SK-N-SH treated with all-trans-retinoic acid at 6 μM for 48 hours (cell line): Measurements from ENCODE around the gene IKZF2.

Source experiments
- ATAC-seq: fragments of 200-7000 bp; cut with Tn5 transposase; 3 replicates; pipeline ENCODE4 v1.9.1; 2020; ENCODE audit warnings: mild to moderate bottlenecking, moderate library complexity
- ARNTL ChIP-seq: fragments of 450-650 bp; formaldehyde crosslinking; IDR thresholded peaks from 2 replicates; pipeline ENCODE4 v1.5.0; 2020; ENCODE audit warnings: low read depth, mild to moderate bottlenecking, moderate library complexity, borderline replicate concordance
- CSDC2 ChIP-seq: fragments of 250-450 bp; sonication (Bioruptor Pico); IDR thresholded peaks from 2 replicates; pipeline ENCODE4 v1.5.0; 2020; ENCODE audit warnings: mild to moderate bottlenecking, moderate library complexity
- CSRNP3 ChIP-seq: fragments of 250-450 bp; sonication (Bioruptor Pico); IDR thresholded peaks from 2 replicates; pipeline ENCODE4 v1.5.1; 2021; ENCODE audit warnings: mild to moderate bottlenecking, moderate library complexity
- ESRRG ChIP-seq: fragments of 250-450 bp; sonication (Bioruptor Pico); IDR thresholded peaks from 2 replicates; pipeline ENCODE4 v1.6.1; 2021; ENCODE audit warnings: mild to moderate bottlenecking
- GLIS3 ChIP-seq: fragments of 250-450 bp; sonication (Bioruptor Pico); IDR thresholded peaks from 2 replicates; pipeline ENCODE4 v1.5.0; 2020; ENCODE audit warnings: mild to moderate bottlenecking, moderate library complexity
- ISL1 ChIP-seq: fragments of 250-450 bp; sonication (Bioruptor Pico); IDR thresholded peaks from 2 replicates; pipeline ENCODE4 v2.1.2; 2022; ENCODE audit warnings: mild to moderate bottlenecking, moderate library complexity
- OSR1 ChIP-seq: fragments of 250-450 bp; sonication (Bioruptor Pico); IDR thresholded peaks from 2 replicates; pipeline ENCODE4 v1.8.0; 2022; ENCODE audit warnings: moderate library complexity, mild to moderate bottlenecking, inconsistent platforms
- PPARA ChIP-seq: fragments of 250-450 bp; sonication (Bioruptor Pico); IDR thresholded peaks from 2 replicates; pipeline ENCODE4 v1.5.0; 2020; ENCODE audit warnings: mild to moderate bottlenecking, borderline replicate concordance
- RARB ChIP-seq: fragments of 250-450 bp; sonication (Bioruptor Pico); IDR thresholded peaks from 2 replicates; pipeline ENCODE4 v1.8.0; 2021; ENCODE audit warnings: mild to moderate bottlenecking, moderate library complexity
- SNAI2 ChIP-seq: fragments of 250-450 bp; sonication (Bioruptor Pico); IDR thresholded peaks from 2 replicates; pipeline ENCODE4 v1.5.0; 2020; ENCODE audit warnings: mild to moderate bottlenecking, moderate library complexity
- TCF4 ChIP-seq: fragments of 250-450 bp; sonication (Bioruptor Pico); IDR thresholded peaks from 2 replicates; pipeline ENCODE4 v1.8.0; 2021; ENCODE audit warnings: mild to moderate bottlenecking, moderate library complexity, borderline replicate concordance
- TOX ChIP-seq: fragments of 250-450 bp; sonication (Bioruptor Pico); IDR thresholded peaks from 2 replicates; pipeline ENCODE4 v1.8.0; 2021; ENCODE audit warnings: mild to moderate bottlenecking, moderate library complexity, borderline replicate concordance
- ZC3H10 ChIP-seq: fragments of 250-450 bp; sonication (Bioruptor Pico); IDR thresholded peaks from 2 replicates; pipeline ENCODE4 v1.5.1; 2021; ENCODE audit warnings: mild to moderate bottlenecking, moderate library complexity
- ZFP3 ChIP-seq: fragments of 250-450 bp; sonication (Bioruptor Pico); IDR thresholded peaks from 2 replicates; pipeline ENCODE4 v1.5.0; 2020; ENCODE audit warnings: mild to moderate bottlenecking, moderate library complexity
- ZFP30 ChIP-seq: fragments of 450-650 bp; formaldehyde crosslinking; IDR thresholded peaks from 2 replicates; pipeline ENCODE4 v1.5.0; 2022; ENCODE audit warnings: mild to moderate bottlenecking, moderate library complexity
- ZNF565 ChIP-seq: fragments of 450-650 bp; formaldehyde crosslinking; conservative IDR thresholded peaks from 2 replicates; pipeline ENCODE4 v1.5.0; 2020; ENCODE audit warnings: low read depth, mild to moderate bottlenecking, moderate library complexity
- ZNF70 ChIP-seq: fragments of 450-650 bp; formaldehyde crosslinking; IDR thresholded peaks from 2 replicates; pipeline ENCODE4 v1.5.0; 2020; ENCODE audit warnings: mild to moderate bottlenecking, moderate library complexity
- ZNF8 ChIP-seq: fragments of 450-650 bp; formaldehyde crosslinking; IDR thresholded peaks from 2 replicates; pipeline ENCODE4 v1.5.0; 2020; ENCODE audit warnings: mild to moderate bottlenecking, moderate library complexity
- TF ChIP-seq, protein P1 (sequence below): fragments of 250-450 bp; sonication (Bioruptor Pico); IDR thresholded peaks from 2 replicates; pipeline ENCODE4 v1.8.0; 2021; ENCODE audit warnings: low read depth, mild to moderate bottlenecking, moderate library complexity, borderline replicate concordance
- TF ChIP-seq, protein P2 (sequence below): fragments of 250-450 bp; sonication (Bioruptor Pico); IDR thresholded peaks from 2 replicates; pipeline ENCODE4 v1.5.1; 2020; ENCODE audit warnings: low read depth, mild to moderate bottlenecking, moderate library complexity
- TF ChIP-seq, protein P3 (sequence below): fragments of 250-450 bp; sonication (Bioruptor Pico); IDR thresholded peaks from 2 replicates; pipeline ENCODE4 v1.8.0; 2020; ENCODE audit warnings: mild to moderate bottlenecking, moderate library complexity, borderline replicate concordance

IKZF2 gene

DNA sequence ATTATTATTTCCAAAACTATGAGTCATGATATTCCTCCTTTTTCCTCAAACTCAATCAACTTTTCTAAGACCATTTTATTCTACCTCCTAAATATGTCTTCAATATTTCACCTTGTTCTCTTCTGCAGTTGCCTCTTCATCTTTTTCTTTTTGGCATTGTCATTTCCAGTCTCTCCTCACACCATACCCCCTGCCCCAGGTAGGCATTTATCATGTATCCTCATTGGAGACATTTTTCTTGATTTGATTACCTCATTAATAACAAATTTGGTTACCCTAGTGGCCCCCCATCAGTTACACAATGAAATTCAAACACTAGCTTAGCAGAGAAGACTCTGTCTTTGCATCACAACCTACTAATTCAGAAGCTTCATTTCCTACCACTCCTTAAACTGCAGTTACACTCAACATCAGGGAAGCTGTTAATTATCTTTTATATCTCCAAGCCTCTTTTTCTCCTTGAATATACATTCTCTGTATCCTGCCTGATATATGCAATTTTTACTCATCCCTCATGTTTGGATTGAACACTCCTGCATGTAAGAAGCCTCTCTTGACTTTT lies 133.0 kb downstream of the IKZF2 start:
- TF ChIP-seq ZC3H10 (CRISPR knock-in tag) (no peak), ISL1 (no peak), ZNF70 (CRISPR knock-in tag) (no peak), ZNF8 (CRISPR knock-in tag) (no peak)
- TF ChIP-seq, protein P1, sequence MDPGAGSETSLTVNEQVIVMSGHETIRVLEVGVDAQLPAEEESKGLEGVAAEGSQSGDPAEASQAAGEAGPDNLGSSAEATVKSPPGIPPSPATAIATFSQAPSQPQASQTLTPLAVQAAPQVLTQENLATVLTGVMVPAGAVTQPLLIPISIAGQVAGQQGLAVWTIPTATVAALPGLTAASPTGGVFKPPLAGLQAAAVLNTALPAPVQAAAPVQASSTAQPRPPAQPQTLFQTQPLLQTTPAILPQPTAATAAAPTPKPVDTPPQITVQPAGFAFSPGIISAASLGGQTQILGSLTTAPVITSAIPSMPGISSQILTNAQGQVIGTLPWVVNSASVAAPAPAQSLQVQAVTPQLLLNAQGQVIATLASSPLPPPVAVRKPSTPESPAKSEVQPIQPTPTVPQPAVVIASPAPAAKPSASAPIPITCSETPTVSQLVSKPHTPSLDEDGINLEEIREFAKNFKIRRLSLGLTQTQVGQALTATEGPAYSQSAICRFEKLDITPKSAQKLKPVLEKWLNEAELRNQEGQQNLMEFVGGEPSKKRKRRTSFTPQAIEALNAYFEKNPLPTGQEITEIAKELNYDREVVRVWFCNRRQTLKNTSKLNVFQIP = no peak
- ATAC-seq = no peak

- ATAC-seq = no peak
Observed at GRCh38 chr2:213017404-213017803, 134.0 kb downstream of the IKZF2 start.

DNA sequence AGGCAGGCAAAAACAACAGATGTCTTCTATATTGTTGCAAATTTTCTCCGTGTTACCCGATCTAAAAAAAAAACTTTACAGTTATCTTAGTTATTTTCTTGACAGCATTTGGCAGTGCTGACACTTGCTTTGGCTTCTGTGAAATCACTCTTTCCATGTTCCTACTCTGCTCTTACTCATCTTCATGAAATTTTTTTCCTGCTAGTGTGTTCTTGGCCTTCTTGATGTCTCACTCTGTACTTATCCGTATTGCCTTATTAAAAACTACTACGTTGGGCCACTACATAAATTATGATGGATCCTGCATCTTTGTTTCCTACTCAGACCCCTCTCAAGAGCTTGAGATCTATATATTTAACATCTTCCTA lies 134.4 kb downstream of the IKZF2 start:
- ATAC-seq = no peak
- TF ChIP-seq RARB (CRISPR knock-in tag) = no peak
- no peak for TF ChIP-seq TCF4 (CRISPR knock-in tag)
- TF ChIP-seq PPARA (CRISPR knock-in tag) = no peak
- no peak for TF ChIP-seq ZC3H10 (CRISPR knock-in tag)
- TF ChIP-seq ZNF70 (CRISPR knock-in tag) = no peak
- no peak for TF ChIP-seq ARNTL (CRISPR knock-in tag)
- TF ChIP-seq OSR1 = no peak
- TF ChIP-seq ESRRG = no peak

More at GRCh38 chr2:213017404-213017803, 134.0 kb downstream of the IKZF2 start:
- TF ChIP-seq SNAI2 = no peak
- TF ChIP-seq ESRRG = no peak
- TF ChIP-seq, protein P2, sequence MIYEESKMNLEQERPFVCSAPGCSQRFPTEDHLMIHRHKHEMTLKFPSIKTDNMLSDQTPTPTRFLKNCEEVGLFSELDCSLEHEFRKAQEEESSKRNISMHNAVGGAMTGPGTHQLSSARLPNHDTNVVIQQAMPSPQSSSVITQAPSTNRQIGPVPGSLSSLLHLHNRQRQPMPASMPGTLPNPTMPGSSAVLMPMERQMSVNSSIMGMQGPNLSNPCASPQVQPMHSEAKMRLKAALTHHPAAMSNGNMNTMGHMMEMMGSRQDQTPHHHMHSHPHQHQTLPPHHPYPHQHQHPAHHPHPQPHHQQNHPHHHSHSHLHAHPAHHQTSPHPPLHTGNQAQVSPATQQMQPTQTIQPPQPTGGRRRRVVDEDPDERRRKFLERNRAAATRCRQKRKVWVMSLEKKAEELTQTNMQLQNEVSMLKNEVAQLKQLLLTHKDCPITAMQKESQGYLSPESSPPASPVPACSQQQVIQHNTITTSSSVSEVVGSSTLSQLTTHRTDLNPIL (CRISPR knock-in tag) = no peak
- TF ChIP-seq ARNTL (CRISPR knock-in tag) = no peak
- TF ChIP-seq OSR1 = no peak
- no peak for TF ChIP-seq TCF4 (CRISPR knock-in tag)
- no peak for TF ChIP-seq ZFP3 (CRISPR knock-in tag)

DNA sequence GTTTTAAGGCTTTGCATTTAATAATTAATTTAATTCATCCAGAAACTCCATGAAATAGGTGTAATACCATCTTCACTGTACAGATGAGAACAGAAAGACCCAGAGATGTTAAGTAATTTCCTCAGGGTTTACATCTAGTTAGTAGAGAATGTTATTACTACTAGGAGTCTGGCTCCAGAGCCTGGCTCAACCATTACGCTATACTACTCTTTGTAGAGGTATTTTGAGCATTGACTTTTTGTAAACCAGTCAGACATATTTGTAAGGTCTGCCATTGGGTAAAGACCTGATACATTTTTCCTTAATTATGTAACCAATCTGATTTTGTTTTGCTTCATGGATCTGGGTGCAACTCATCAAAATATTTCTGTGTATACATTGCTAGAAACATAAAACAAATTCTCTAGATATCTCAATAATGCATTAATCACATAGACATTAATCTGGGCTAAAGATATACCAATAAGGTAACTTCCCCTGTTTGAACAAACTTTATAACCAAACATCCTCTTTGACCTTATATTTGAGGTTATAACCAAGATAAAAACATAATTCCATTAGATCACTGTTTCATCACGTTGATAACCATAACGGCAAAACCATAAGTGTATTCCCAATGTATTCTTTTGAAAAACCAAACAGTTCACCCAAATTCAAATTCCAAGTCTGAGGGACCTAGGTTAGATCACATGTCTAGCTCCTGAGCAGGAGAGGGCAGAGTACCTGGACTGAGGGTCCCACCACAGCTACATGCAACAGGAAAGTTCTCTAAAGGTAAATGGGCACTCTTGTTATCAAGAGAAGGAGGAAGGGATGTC lies 135.0 kb downstream of the IKZF2 start:
- TF ChIP-seq, protein P3, sequence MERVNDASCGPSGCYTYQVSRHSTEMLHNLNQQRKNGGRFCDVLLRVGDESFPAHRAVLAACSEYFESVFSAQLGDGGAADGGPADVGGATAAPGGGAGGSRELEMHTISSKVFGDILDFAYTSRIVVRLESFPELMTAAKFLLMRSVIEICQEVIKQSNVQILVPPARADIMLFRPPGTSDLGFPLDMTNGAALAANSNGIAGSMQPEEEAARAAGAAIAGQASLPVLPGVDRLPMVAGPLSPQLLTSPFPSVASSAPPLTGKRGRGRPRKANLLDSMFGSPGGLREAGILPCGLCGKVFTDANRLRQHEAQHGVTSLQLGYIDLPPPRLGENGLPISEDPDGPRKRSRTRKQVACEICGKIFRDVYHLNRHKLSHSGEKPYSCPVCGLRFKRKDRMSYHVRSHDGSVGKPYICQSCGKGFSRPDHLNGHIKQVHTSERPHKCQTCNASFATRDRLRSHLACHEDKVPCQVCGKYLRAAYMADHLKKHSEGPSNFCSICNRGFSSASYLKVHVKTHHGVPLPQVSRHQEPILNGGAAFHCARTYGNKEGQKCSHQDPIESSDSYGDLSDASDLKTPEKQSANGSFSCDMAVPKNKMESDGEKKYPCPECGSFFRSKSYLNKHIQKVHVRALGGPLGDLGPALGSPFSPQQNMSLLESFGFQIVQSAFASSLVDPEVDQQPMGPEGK (CRISPR knock-in tag) = no peak
- TF ChIP-seq ZC3H10 (CRISPR knock-in tag) (no peak), TCF4 (CRISPR knock-in tag) (no peak), ZNF565 (CRISPR knock-in tag) (no peak), GLIS3 (CRISPR knock-in tag) (no peak), CSRNP3 (CRISPR knock-in tag) (no peak), TOX (CRISPR knock-in tag) (no peak), CSDC2 (CRISPR knock-in tag) (no peak), OSR1 (no peak), ZFP30 (no peak), ZNF8 (CRISPR knock-in tag) (no peak), ZFP3 (CRISPR knock-in tag) (no peak), PPARA (CRISPR knock-in tag) (no peak), SNAI2 (no peak)
- TF ChIP-seq, protein P2 (CRISPR knock-in tag) = no peak
- TF ChIP-seq, protein P1 = no peak
- no peak for ATAC-seq
